ENCODE data around the gene SLC13A3.

SLC13A3 gene

GRCh38 chr20:46545077-46545826 is 106.0 kb downstream of the SLC13A3 start:
- H3K4me3 ChIP-seq (ENCODE audit: low read length), result no peak overlapping the region
- DNase-seq (ENCODE audit: low read depth), result peak; percentile 27
- no peak for TF ChIP-seq CTCF (IDR thresholded peaks at IDR 0.05; ENCODE audit: insufficient read depth, low read depth, low read length, missing control alignments)

- TF ChIP-seq CTCF (IDR thresholded peaks at IDR 0.05; ENCODE audit: insufficient read depth, low read depth, low read length, missing control alignments), result peak; percentile 17
- DNase-seq (ENCODE audit: low read depth), result peak; percentile 22
- H3K4me3 ChIP-seq (ENCODE audit: low read length), result no peak overlapping the region
Observed at GRCh38 chr20:46544576-46544975, 106.7 kb downstream of the SLC13A3 start.

GRCh38 chr20:46543959-46544358 is 107.3 kb downstream of the SLC13A3 start:
- DNase-seq (ENCODE audit: low read depth), result no peak
- no peak overlapping the region for H3K4me3 ChIP-seq (ENCODE audit: low read length)
- TF ChIP-seq CTCF (IDR thresholded peaks at IDR 0.05; ENCODE audit: insufficient read depth, low read depth, low read length, missing control alignments), result no peak

GRCh38 chr20:46543033-46543432 is 108.2 kb downstream of the SLC13A3 start:
- DNase-seq (ENCODE audit: low read depth), result no peak
- H3K4me3 ChIP-seq (ENCODE audit: low read length), result no peak overlapping the region
- TF ChIP-seq CTCF (IDR thresholded peaks at IDR 0.05; ENCODE audit: insufficient read depth, low read depth, low read length, missing control alignments), result no peak

- no peak overlapping the region for H3K4me3 ChIP-seq (ENCODE audit: low read length)
- TF ChIP-seq CTCF (IDR thresholded peaks at IDR 0.05; ENCODE audit: insufficient read depth, low read depth, low read length, missing control alignments), result no peak
- DNase-seq (ENCODE audit: low read depth), result no peak
Observed at GRCh38 chr20:46541229-46541935, 109.9 kb downstream of the SLC13A3 start.

GRCh38 chr20:46539113-46539512 is 112.1 kb downstream of the SLC13A3 start:
- DNase-seq (ENCODE audit: low read depth), result no peak

More at GRCh38 chr20:46539113-46539512, 112.1 kb downstream of the SLC13A3 start:
- TF ChIP-seq CTCF (IDR thresholded peaks at IDR 0.05; ENCODE audit: insufficient read depth, low read depth, low read length, missing control alignments), result peak; percentile 20
- H3K4me3 ChIP-seq (ENCODE audit: low read length), result no peak overlapping the region
